ENCODE data around the gene TCF3. TPM values are rescaled to one million over a fixed set of nuclear protein-coding genes. Genes with fewer than 3 reads are reported as not detected.
A peak's percentile ranks its signal among the peaks of the same experiment; 100 is the strongest.

The TCF3 gene
- total and polyA plus RNA-seq, 10 of the 15 experiments (the other 5 are each of a cell fraction or from before 2014, with no cell fraction given): 6.7 to 282 (median 70.7) TPM

DNA sequence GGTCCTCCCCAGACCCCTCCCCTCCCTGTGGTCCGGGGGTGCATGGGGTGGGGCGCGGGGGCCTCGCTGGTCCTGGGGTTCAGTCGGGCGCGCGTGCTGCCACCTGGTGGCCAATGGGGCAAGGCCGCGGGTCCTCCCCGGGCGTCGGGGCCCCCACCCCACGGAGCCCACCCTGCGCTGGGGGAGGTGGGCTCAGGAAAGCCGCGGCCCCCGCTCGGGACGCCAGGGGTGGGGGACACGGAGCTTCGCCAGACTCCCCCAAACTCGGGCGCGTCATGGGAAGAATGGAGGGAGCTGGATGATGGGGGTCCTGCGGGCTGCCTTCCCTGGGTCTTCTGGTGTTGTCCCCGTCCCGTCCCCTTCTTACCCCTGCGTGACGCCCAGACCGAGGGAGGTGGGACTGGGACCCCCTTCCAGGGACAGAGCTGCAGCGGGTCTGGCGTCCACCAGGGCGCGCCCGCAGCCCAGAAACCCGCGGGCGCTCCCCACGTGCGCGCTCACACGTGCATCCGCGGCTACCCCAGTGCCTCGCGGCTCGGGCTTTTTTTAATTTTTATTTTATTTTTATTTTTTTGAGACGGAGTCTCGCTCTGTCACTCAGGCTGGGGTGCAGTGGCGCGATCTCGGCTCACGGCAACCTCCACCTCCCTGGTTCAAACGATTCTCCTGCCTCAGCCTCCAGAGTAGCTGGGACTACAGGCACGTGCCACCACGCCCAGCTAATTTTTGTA, 19.8 kb upstream of the TCF3 start (continued):
- TF ChIP-seq, protein P1, sequence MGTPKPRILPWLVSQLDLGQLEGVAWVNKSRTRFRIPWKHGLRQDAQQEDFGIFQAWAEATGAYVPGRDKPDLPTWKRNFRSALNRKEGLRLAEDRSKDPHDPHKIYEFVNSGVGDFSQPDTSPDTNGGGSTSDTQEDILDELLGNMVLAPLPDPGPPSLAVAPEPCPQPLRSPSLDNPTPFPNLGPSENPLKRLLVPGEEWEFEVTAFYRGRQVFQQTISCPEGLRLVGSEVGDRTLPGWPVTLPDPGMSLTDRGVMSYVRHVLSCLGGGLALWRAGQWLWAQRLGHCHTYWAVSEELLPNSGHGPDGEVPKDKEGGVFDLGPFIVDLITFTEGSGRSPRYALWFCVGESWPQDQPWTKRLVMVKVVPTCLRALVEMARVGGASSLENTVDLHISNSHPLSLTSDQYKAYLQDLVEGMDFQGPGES (IDR thresholded peaks at IDR 0.05): no peak
- TF ChIP-seq HDAC6 (IDR thresholded peaks at IDR 0.05; ENCODE audit: unreplicated experiment) (no peak), EGR1 (IDR thresholded peaks at IDR 0.05; ENCODE audit: borderline replicate concordance in 1 of 2, low read depth in 2 of 2, low read length in 2 of 2) (no peak), TBL1XR1 (IDR thresholded peaks at IDR 0.05; ENCODE audit: low read depth, low read length) (no peak), CHD1 (IDR thresholded peaks at IDR 0.05; ENCODE audit: low read depth, low read length) (no peak), POLR2AphosphoS2 (IDR thresholded peaks at IDR 0.05; ENCODE audit: low read depth, low read length) (no peak), RBBP5 (conservative IDR thresholded peaks at IDR 0.05) (no peak), MTA3 (IDR thresholded peaks at IDR 0.05; ENCODE audit: borderline replicate concordance, low read length) (no peak), TAF1 (IDR thresholded peaks at IDR 0.05; ENCODE audit: borderline replicate concordance, low read depth, low read length) (no peak), TCF3 (IDR thresholded peaks at IDR 0.05; ENCODE audit: borderline replicate concordance, insufficient read depth, low read depth, low read length) (no peak), RAD51 (IDR thresholded peaks at IDR 0.05) (peak; percentile 69)
- TF ChIP-seq, protein P2, sequence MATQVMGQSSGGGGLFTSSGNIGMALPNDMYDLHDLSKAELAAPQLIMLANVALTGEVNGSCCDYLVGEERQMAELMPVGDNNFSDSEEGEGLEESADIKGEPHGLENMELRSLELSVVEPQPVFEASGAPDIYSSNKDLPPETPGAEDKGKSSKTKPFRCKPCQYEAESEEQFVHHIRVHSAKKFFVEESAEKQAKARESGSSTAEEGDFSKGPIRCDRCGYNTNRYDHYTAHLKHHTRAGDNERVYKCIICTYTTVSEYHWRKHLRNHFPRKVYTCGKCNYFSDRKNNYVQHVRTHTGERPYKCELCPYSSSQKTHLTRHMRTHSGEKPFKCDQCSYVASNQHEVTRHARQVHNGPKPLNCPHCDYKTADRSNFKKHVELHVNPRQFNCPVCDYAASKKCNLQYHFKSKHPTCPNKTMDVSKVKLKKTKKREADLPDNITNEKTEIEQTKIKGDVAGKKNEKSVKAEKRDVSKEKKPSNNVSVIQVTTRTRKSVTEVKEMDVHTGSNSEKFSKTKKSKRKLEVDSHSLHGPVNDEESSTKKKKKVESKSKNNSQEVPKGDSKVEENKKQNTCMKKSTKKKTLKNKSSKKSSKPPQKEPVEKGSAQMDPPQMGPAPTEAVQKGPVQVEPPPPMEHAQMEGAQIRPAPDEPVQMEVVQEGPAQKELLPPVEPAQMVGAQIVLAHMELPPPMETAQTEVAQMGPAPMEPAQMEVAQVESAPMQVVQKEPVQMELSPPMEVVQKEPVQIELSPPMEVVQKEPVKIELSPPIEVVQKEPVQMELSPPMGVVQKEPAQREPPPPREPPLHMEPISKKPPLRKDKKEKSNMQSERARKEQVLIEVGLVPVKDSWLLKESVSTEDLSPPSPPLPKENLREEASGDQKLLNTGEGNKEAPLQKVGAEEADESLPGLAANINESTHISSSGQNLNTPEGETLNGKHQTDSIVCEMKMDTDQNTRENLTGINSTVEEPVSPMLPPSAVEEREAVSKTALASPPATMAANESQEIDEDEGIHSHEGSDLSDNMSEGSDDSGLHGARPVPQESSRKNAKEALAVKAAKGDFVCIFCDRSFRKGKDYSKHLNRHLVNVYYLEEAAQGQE (IDR thresholded peaks at IDR 0.05; ENCODE audit: low read depth, low read length): no peak
- TF ChIP-seq, protein P3, sequence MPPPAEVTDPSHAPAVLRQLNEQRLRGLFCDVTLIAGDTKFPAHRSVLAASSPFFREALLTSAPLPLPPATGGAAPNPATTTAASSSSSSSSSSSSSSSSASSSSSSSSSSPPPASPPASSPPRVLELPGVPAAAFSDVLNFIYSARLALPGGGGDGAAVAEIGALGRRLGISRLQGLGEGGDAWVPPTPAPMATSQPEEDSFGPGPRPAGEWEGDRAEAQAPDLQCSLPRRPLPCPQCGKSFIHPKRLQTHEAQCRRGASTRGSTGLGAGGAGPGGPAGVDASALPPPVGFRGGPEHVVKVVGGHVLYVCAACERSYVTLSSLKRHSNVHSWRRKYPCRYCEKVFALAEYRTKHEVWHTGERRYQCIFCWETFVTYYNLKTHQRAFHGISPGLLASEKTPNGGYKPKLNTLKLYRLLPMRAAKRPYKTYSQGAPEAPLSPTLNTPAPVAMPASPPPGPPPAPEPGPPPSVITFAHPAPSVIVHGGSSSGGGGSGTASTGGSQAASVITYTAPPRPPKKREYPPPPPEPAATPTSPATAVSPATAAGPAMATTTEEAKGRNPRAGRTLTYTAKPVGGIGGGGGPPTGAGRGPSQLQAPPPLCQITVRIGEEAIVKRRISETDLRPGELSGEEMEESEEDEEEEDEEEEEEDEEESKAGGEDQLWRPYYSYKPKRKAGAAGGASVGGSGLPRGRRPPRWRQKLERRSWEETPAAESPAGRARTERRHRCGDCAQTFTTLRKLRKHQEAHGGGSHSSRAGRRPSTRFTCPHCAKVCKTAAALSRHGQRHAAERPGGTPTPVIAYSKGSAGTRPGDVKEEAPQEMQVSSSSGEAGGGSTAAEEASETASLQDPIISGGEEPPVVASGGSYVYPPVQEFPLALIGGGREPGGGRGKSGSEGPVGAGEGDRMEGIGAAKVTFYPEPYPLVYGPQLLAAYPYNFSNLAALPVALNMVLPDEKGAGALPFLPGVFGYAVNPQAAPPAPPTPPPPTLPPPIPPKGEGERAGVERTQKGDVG (CRISPR knock-in tag; IDR thresholded peaks at IDR 0.05): no peak
- TF ChIP-seq, protein P4, sequence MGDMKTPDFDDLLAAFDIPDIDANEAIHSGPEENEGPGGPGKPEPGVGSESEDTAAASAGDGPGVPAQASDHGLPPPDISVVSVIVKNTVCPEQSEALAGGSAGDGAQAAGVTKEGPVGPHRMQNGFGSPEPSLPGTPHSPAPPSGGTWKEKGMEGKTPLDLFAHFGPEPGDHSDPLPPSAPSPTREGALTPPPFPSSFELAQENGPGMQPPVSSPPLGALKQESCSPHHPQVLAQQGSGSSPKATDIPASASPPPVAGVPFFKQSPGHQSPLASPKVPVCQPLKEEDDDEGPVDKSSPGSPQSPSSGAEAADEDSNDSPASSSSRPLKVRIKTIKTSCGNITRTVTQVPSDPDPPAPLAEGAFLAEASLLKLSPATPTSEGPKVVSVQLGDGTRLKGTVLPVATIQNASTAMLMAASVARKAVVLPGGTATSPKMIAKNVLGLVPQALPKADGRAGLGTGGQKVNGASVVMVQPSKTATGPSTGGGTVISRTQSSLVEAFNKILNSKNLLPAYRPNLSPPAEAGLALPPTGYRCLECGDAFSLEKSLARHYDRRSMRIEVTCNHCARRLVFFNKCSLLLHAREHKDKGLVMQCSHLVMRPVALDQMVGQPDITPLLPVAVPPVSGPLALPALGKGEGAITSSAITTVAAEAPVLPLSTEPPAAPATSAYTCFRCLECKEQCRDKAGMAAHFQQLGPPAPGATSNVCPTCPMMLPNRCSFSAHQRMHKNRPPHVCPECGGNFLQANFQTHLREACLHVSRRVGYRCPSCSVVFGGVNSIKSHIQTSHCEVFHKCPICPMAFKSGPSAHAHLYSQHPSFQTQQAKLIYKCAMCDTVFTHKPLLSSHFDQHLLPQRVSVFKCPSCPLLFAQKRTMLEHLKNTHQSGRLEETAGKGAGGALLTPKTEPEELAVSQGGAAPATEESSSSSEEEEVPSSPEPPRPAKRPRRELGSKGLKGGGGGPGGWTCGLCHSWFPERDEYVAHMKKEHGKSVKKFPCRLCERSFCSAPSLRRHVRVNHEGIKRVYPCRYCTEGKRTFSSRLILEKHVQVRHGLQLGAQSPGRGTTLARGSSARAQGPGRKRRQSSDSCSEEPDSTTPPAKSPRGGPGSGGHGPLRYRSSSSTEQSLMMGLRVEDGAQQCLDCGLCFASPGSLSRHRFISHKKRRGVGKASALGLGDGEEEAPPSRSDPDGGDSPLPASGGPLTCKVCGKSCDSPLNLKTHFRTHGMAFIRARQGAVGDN (IDR thresholded peaks at IDR 0.05): no peak

Data from GM12878 (cell line).